KMS-11 (cell line): ENCODE results near the gene TLX3.

ENCODE experiments used
- H2AFZ ChIP-seq: fragments of 200-600 bp; sonication (generic); 2 replicates; pipeline ENCODE4 v1.6.1; 2016; ENCODE audit warnings: antibody characterized with exemption, mixed run types, low read depth
- H3K27ac ChIP-seq: fragments of 200-600 bp; sonication (generic); 2 replicates; pipeline ENCODE4 v1.6.1; 2016; ENCODE audit warnings: mild to moderate bottlenecking, mixed run types
- H3K27me3 ChIP-seq: fragments of 200-600 bp; sonication (generic); 2 replicates; pipeline ENCODE4 v1.6.1; 2017; ENCODE audit warnings: mild to moderate bottlenecking, low read depth, mixed run types, moderate library complexity; ENCODE audit not compliant: insufficient read depth
- H3K36me3 ChIP-seq: fragments of 200-600 bp; sonication (generic); 2 replicates; pipeline ENCODE4 v1.6.1; 2017; ENCODE audit warnings: mild to moderate bottlenecking, mixed run types; ENCODE audit not compliant: insufficient read depth
- H3K4me1 ChIP-seq: fragments of 200-600 bp; sonication (generic); 2 replicates; pipeline ENCODE4 v1.6.1; 2016; ENCODE audit warnings: mild to moderate bottlenecking, low read depth, mixed run types; ENCODE audit not compliant: poor library complexity, severe bottlenecking
- H3K4me2 ChIP-seq: fragments of 200-600 bp; sonication (generic); 2 replicates; pipeline ENCODE4 v1.7.0; 2016; ENCODE audit warnings: mild to moderate bottlenecking, mixed run types
- H3K4me3 ChIP-seq: fragments of 200-600 bp; sonication (generic); IDR thresholded peaks from 2 replicates; pipeline ENCODE4 v1.6.1; 2017; ENCODE audit warnings: low read depth, low read length, mixed read lengths; ENCODE audit not compliant: insufficient read depth
- H3K79me2 ChIP-seq: fragments of 200-600 bp; sonication (generic); 2 replicates; pipeline ENCODE4 v1.6.1; 2016; ENCODE audit warnings: low read depth, mixed run types; ENCODE audit not compliant: insufficient read depth
- H3K9ac ChIP-seq: fragments of 200-600 bp; sonication (generic); 2 replicates; pipeline ENCODE4 v1.6.1; 2016; ENCODE audit warnings: mild to moderate bottlenecking, mixed run types
- H4K20me1 ChIP-seq: fragments of 200-600 bp; sonication (generic); 2 replicates; pipeline ENCODE4 v1.6.1; 2016; ENCODE audit warnings: mild to moderate bottlenecking, mixed run types; ENCODE audit not compliant: insufficient read depth
- CTCF ChIP-seq: fragments of 200-600 bp; sonication (generic); conservative IDR thresholded peaks from 2 replicates; pipeline ENCODE4 v1.6.1; 2017; ENCODE audit warnings: low read depth, mild to moderate bottlenecking, antibody characterized with exemption, low read length, moderate library complexity, mixed read lengths

Gene TLX3

GRCh38 chr5:171323007-171323406, 14.0 kb downstream of the TLX3 start:
- no peak for TF ChIP-seq CTCF
- Histone ChIP-seq H3K9ac (no peak overlapping the region), H4K20me1 (no peaks in the 10 kb centered on the region), H3K79me2 (no peaks in the 10 kb centered on the region), H3K4me3 (no peak overlapping the region), H3K4me1 (no peaks in the 10 kb centered on the region), H3K27ac (no peak overlapping the region), H3K36me3 (no peaks in the 10 kb centered on the region), H3K4me2 (no peak overlapping the region), H2AFZ (no peak overlapping the region), H3K27me3 (no peaks in the 10 kb centered on the region)

- Histone ChIP-seq H3K79me2 (no peaks in the 10 kb centered on the region), H3K27ac (no peak overlapping the region), H3K27me3 (no peaks in the 10 kb centered on the region), H3K4me1 (no peaks in the 10 kb centered on the region), H3K4me2 (no peak overlapping the region), H3K9ac (no peak overlapping the region), H3K36me3 (no peaks in the 10 kb centered on the region), H3K4me3 (no peak overlapping the region), H4K20me1 (no peaks in the 10 kb centered on the region), H2AFZ (no peak overlapping the region)
- TF ChIP-seq CTCF, result no peak
These were observed 15.0 kb downstream of the TLX3 start for GRCh38 chr5:171323806-171324632.

GRCh38 chr5:171330021-171330420, 21.0 kb downstream of the TLX3 start:
- no peak for TF ChIP-seq CTCF
- H3K79me2 ChIP-seq, result no peaks in the 10 kb centered on the region
- H3K27ac ChIP-seq, result no peak overlapping the region
- H4K20me1 ChIP-seq, result no peaks in the 10 kb centered on the region
- no peaks in the 10 kb centered on the region for H3K4me1 ChIP-seq
- H3K9ac ChIP-seq, result no peak overlapping the region
- H3K36me3 ChIP-seq, result no peaks in the 10 kb centered on the region
- no peak overlapping the region for H3K4me3 ChIP-seq
- no peak overlapping the region for H3K4me2 ChIP-seq
- H3K27me3 ChIP-seq, result no peaks in the 10 kb centered on the region
- H2AFZ ChIP-seq, result no peak overlapping the region

- H4K20me1 ChIP-seq, result no peaks in the 10 kb centered on the region
- H3K27me3 ChIP-seq, result no peaks in the 10 kb centered on the region
- no peaks in the 10 kb centered on the region for H3K4me1 ChIP-seq
- no peaks in the 10 kb centered on the region for H3K79me2 ChIP-seq
- H3K9ac ChIP-seq, result no peak overlapping the region
- no peak overlapping the region for H3K4me3 ChIP-seq
- TF ChIP-seq CTCF, result no peak
- H3K36me3 ChIP-seq, result no peaks in the 10 kb centered on the region
- no peak overlapping the region for H3K4me2 ChIP-seq
- H3K27ac ChIP-seq, result no peak overlapping the region
- H2AFZ ChIP-seq, result no peak overlapping the region
These were observed 26.6 kb downstream of the TLX3 start for GRCh38 chr5:171335616-171336015.
